Testis (tissue), 2 donors: Measurements from ENCODE around the gene RPS15.

Experiments used
- POLR2A ChIP-seq: fragments of 450-650 bp; IDR thresholded peaks from one replicate; pipeline ENCODE4 v1.6.1; 2017; ENCODE audit warnings: antibody characterized with exemption, mild to moderate bottlenecking, moderate library complexity
- TF ChIP-seq, protein P1 (sequence below), 3 experiments: fragments of 450-650 bp in 2 of 3; fragments of 200-600 bp in 1 of 3; sonication (generic) in 1 of 3; IDR thresholded peaks; one replicate each; pipeline ENCODE4 v1.5.1; 2016 to 2019; ENCODE audit warnings: antibody characterized with exemption in 3 of 3, mild to moderate bottlenecking in 2 of 3, moderate library complexity in 1 of 3

DNA sequence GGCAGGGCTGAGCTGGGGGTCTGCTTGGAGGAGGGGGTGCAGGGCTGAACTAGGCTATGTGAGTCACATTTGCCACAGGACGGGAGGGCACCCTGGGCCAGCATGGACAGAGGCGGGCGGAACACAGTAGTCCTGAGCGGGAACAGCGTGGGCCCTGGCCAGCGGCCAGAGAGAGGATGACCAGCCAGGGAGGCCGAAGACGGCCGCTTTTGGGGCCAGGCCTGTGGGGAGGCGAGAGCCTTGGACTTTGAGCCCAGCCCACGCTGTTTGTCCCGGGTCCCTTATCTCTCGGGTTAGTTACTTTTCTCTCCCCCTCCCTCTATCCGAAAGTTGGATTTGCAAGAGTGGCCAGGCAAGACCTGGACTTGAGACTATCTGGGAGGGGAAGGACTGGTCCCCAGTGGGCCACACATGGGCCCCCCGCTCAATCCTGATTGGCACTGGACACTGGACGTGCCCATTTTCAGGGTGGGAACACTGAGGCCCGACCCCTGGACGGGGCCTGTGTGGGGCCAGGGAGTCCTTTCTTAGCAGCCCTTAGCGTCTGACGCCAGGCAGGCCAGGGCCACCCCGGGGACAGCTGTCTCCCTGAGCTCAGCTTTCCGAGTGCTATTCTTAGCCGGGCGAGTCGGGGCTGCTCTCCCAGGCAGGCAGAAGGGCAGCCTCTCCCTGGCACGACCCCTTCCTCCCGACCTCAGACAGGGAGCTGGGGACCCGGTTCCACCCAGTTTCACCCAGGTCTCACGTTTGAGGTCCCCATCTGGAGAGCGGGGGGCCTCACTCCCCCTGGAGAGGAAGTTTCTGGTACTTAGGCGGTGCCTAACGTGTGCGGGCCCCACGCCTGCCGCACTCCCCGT lies 37.7 kb upstream of the RPS15 start:
- TF ChIP-seq, protein P1, sequence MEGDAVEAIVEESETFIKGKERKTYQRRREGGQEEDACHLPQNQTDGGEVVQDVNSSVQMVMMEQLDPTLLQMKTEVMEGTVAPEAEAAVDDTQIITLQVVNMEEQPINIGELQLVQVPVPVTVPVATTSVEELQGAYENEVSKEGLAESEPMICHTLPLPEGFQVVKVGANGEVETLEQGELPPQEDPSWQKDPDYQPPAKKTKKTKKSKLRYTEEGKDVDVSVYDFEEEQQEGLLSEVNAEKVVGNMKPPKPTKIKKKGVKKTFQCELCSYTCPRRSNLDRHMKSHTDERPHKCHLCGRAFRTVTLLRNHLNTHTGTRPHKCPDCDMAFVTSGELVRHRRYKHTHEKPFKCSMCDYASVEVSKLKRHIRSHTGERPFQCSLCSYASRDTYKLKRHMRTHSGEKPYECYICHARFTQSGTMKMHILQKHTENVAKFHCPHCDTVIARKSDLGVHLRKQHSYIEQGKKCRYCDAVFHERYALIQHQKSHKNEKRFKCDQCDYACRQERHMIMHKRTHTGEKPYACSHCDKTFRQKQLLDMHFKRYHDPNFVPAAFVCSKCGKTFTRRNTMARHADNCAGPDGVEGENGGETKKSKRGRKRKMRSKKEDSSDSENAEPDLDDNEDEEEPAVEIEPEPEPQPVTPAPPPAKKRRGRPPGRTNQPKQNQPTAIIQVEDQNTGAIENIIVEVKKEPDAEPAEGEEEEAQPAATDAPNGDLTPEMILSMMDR (IDR thresholded peaks at IDR 0.05): no peak
- no peak for TF ChIP-seq POLR2A
